GM23338 (cell line): Measurements from ENCODE around the gene IQCK.

ENCODE experiments used
- EZH2 ChIP-seq: fragments of 200-600 bp; sonication (generic); IDR thresholded peaks from one replicate; pipeline ENCODE4 v1.8.0; 2017; ENCODE audit warnings: antibody characterized with exemption, mild to moderate bottlenecking, low read depth; ENCODE audit not compliant: unreplicated experiment
- JUNB ChIP-seq: IDR thresholded peaks from one replicate; pipeline ENCODE4 v1.6.1; 2016; ENCODE audit warnings: antibody characterized with exemption; ENCODE audit not compliant: unreplicated experiment
- NANOG ChIP-seq: IDR thresholded peaks from 2 replicates; pipeline ENCODE4 v1.6.1; 2016; ENCODE audit warnings: antibody characterized with exemption, borderline replicate concordance
- POLR2AphosphoS5 ChIP-seq: IDR thresholded peaks from 2 replicates; pipeline ENCODE4 v1.6.1; 2016; ENCODE audit warnings: antibody characterized with exemption, low read depth
- TF ChIP-seq, protein P1 (sequence below), 2 experiments: fragments of 200-600 bp in 1 of 2; sonication (generic) in 1 of 2; conservative IDR thresholded peaks; 2 replicates each; pipeline versions ENCODE4 v1.5.1 to v1.6.1; 2016 to 2017; ENCODE audit warnings: antibody characterized with exemption in 2 of 2, low read depth in 2 of 2, mild to moderate bottlenecking in 2 of 2, moderate library complexity in 1 of 2
- TF ChIP-seq, protein P2 (sequence below): fragments of 250-450 bp; sonication (Bioruptor Pico); IDR thresholded peaks from 2 replicates; pipeline ENCODE4 v1.5.0; 2020; ENCODE audit warnings: mild to moderate bottlenecking, moderate library complexity
- TF ChIP-seq, protein P3 (sequence below): IDR thresholded peaks from one replicate; pipeline ENCODE4 v1.6.1; 2018; ENCODE audit warnings: antibody characterized with exemption; ENCODE audit not compliant: unreplicated experiment
- TF ChIP-seq, protein P4 (sequence below): IDR thresholded peaks from 2 replicates; pipeline ENCODE4 v1.6.1; 2016; ENCODE audit warnings: antibody characterized with exemption

DNA sequence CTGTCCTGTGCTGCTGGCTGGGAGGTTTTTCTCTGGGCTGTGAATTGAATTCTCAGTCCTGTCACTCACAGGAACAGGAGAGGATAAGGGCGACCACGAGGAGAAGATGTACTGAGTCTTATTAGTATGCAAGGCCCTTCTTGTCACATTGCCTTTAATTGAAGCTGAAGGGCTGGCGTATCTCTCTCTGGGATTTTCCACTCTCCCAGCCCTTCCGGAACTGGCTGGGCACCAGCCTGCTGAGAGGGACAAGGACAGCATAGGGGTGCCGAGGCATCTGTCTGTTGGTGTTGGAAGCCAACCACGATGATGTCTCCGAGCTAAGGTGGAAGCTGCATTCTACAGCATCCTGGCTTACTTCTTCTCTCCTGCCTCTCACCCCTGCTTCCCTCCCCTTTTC, 133.4 kb downstream of the IQCK start:
- TF ChIP-seq, protein P1, sequence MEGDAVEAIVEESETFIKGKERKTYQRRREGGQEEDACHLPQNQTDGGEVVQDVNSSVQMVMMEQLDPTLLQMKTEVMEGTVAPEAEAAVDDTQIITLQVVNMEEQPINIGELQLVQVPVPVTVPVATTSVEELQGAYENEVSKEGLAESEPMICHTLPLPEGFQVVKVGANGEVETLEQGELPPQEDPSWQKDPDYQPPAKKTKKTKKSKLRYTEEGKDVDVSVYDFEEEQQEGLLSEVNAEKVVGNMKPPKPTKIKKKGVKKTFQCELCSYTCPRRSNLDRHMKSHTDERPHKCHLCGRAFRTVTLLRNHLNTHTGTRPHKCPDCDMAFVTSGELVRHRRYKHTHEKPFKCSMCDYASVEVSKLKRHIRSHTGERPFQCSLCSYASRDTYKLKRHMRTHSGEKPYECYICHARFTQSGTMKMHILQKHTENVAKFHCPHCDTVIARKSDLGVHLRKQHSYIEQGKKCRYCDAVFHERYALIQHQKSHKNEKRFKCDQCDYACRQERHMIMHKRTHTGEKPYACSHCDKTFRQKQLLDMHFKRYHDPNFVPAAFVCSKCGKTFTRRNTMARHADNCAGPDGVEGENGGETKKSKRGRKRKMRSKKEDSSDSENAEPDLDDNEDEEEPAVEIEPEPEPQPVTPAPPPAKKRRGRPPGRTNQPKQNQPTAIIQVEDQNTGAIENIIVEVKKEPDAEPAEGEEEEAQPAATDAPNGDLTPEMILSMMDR (conservative IDR thresholded peaks at IDR 0.05; ENCODE audit: low read depth in 2 of 2) = no peak
- TF ChIP-seq, protein P2, sequence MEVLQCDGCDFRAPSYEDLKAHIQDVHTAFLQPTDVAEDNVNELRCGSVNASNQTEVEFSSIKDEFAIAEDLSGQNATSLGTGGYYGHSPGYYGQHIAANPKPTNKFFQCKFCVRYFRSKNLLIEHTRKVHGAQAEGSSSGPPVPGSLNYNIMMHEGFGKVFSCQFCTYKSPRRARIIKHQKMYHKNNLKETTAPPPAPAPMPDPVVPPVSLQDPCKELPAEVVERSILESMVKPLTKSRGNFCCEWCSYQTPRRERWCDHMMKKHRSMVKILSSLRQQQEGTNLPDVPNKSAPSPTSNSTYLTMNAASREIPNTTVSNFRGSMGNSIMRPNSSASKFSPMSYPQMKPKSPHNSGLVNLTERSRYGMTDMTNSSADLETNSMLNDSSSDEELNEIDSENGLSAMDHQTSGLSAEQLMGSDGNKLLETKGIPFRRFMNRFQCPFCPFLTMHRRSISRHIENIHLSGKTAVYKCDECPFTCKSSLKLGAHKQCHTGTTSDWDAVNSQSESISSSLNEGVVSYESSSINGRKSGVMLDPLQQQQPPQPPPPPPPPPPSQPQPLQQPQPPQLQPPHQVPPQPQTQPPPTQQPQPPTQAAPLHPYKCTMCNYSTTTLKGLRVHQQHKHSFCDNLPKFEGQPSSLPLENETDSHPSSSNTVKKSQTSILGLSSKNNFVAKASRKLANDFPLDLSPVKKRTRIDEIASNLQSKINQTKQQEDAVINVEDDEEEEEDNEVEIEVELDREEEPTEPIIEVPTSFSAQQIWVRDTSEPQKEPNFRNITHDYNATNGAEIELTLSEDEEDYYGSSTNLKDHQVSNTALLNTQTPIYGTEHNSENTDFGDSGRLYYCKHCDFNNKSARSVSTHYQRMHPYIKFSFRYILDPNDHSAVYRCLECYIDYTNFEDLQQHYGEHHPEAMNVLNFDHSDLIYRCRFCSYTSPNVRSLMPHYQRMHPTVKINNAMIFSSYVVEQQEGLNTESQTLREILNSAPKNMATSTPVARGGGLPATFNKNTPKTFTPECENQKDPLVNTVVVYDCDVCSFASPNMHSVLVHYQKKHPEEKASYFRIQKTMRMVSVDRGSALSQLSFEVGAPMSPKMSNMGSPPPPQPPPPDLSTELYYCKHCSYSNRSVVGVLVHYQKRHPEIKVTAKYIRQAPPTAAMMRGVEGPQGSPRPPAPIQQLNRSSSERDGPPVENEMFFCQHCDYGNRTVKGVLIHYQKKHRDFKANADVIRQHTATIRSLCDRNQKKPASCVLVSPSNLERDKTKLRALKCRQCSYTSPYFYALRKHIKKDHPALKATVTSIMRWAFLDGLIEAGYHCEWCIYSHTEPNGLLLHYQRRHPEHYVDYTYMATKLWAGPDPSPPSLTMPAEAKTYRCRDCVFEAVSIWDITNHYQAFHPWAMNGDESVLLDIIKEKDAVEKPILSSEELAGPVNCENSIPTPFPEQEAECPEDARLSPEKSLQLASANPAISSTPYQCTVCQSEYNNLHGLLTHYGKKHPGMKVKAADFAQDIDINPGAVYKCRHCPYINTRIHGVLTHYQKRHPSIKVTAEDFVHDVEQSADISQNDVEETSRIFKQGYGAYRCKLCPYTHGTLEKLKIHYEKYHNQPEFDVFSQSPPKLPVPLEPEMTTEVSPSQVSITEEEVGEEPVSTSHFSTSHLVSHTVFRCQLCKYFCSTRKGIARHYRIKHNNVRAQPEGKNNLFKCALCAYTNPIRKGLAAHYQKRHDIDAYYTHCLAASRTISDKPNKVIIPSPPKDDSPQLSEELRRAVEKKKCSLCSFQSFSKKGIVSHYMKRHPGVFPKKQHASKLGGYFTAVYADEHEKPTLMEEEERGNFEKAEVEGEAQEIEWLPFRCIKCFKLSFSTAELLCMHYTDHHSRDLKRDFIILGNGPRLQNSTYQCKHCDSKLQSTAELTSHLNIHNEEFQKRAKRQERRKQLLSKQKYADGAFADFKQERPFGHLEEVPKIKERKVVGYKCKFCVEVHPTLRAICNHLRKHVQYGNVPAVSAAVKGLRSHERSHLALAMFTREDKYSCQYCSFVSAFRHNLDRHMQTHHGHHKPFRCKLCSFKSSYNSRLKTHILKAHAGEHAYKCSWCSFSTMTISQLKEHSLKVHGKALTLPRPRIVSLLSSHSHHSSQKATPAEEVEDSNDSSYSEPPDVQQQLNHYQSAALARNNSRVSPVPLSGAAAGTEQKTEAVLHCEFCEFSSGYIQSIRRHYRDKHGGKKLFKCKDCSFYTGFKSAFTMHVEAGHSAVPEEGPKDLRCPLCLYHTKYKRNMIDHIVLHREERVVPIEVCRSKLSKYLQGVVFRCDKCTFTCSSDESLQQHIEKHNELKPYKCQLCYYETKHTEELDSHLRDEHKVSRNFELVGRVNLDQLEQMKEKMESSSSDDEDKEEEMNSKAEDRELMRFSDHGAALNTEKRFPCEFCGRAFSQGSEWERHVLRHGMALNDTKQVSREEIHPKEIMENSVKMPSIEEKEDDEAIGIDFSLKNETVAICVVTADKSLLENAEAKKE = no peak
- TF ChIP-seq NANOG = no peak
- no peak for TF ChIP-seq EZH2
- no peak for TF ChIP-seq JUNB
- no peak for TF ChIP-seq POLR2AphosphoS5
- TF ChIP-seq, protein P3, sequence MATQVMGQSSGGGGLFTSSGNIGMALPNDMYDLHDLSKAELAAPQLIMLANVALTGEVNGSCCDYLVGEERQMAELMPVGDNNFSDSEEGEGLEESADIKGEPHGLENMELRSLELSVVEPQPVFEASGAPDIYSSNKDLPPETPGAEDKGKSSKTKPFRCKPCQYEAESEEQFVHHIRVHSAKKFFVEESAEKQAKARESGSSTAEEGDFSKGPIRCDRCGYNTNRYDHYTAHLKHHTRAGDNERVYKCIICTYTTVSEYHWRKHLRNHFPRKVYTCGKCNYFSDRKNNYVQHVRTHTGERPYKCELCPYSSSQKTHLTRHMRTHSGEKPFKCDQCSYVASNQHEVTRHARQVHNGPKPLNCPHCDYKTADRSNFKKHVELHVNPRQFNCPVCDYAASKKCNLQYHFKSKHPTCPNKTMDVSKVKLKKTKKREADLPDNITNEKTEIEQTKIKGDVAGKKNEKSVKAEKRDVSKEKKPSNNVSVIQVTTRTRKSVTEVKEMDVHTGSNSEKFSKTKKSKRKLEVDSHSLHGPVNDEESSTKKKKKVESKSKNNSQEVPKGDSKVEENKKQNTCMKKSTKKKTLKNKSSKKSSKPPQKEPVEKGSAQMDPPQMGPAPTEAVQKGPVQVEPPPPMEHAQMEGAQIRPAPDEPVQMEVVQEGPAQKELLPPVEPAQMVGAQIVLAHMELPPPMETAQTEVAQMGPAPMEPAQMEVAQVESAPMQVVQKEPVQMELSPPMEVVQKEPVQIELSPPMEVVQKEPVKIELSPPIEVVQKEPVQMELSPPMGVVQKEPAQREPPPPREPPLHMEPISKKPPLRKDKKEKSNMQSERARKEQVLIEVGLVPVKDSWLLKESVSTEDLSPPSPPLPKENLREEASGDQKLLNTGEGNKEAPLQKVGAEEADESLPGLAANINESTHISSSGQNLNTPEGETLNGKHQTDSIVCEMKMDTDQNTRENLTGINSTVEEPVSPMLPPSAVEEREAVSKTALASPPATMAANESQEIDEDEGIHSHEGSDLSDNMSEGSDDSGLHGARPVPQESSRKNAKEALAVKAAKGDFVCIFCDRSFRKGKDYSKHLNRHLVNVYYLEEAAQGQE = no peak
- TF ChIP-seq, protein P4, sequence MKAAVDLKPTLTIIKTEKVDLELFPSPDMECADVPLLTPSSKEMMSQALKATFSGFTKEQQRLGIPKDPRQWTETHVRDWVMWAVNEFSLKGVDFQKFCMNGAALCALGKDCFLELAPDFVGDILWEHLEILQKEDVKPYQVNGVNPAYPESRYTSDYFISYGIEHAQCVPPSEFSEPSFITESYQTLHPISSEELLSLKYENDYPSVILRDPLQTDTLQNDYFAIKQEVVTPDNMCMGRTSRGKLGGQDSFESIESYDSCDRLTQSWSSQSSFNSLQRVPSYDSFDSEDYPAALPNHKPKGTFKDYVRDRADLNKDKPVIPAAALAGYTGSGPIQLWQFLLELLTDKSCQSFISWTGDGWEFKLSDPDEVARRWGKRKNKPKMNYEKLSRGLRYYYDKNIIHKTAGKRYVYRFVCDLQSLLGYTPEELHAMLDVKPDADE = no peak
